ENCODE results near the gene MXI1.

GRCh38 chr10:110310741-110311140 is 103.3 kb downstream of the MXI1 start:
- TF ChIP-seq CTCF (IDR thresholded peaks at IDR 0.05; ENCODE audit: insufficient read depth, low read length) = no peak
- TF ChIP-seq, protein P1, sequence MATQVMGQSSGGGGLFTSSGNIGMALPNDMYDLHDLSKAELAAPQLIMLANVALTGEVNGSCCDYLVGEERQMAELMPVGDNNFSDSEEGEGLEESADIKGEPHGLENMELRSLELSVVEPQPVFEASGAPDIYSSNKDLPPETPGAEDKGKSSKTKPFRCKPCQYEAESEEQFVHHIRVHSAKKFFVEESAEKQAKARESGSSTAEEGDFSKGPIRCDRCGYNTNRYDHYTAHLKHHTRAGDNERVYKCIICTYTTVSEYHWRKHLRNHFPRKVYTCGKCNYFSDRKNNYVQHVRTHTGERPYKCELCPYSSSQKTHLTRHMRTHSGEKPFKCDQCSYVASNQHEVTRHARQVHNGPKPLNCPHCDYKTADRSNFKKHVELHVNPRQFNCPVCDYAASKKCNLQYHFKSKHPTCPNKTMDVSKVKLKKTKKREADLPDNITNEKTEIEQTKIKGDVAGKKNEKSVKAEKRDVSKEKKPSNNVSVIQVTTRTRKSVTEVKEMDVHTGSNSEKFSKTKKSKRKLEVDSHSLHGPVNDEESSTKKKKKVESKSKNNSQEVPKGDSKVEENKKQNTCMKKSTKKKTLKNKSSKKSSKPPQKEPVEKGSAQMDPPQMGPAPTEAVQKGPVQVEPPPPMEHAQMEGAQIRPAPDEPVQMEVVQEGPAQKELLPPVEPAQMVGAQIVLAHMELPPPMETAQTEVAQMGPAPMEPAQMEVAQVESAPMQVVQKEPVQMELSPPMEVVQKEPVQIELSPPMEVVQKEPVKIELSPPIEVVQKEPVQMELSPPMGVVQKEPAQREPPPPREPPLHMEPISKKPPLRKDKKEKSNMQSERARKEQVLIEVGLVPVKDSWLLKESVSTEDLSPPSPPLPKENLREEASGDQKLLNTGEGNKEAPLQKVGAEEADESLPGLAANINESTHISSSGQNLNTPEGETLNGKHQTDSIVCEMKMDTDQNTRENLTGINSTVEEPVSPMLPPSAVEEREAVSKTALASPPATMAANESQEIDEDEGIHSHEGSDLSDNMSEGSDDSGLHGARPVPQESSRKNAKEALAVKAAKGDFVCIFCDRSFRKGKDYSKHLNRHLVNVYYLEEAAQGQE (IDR thresholded peaks at IDR 0.05; ENCODE audit: insufficient replicate concordance, low read depth) = no peak
